Measurements from ENCODE around the gene SYNC.

Gene SYNC

DNA sequence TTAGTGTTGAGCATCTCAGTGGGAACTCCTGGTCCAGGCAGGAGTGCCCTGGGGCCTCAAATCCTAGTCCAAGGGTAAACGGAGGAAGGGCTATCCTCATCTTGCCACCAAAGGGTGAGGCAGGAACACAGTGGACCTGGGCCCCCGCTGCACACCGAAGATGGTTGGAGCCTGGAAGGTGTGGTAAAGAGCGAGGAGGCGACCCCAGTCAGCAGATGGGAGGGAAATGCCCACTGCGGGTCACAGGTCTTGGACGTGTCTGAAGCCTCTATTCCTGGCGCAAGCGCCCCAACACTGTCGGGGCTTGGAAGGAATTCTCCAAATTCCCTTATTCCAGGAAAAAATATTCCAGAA, 38.5 kb upstream of the SYNC start:
- Histone ChIP-seq H3K4me1 (no peaks in the 10 kb centered on the region), H3K4me3 (ENCODE audit: low read depth, low read length) (peak overlapping the region; percentile 51), H3K36me3 (no peaks in the 10 kb centered on the region), H3K9me3 (no peaks in the 10 kb centered on the region), H3K27me3 (no peaks in the 10 kb centered on the region)
- no peak for DNase-seq
- TF ChIP-seq, protein P1, sequence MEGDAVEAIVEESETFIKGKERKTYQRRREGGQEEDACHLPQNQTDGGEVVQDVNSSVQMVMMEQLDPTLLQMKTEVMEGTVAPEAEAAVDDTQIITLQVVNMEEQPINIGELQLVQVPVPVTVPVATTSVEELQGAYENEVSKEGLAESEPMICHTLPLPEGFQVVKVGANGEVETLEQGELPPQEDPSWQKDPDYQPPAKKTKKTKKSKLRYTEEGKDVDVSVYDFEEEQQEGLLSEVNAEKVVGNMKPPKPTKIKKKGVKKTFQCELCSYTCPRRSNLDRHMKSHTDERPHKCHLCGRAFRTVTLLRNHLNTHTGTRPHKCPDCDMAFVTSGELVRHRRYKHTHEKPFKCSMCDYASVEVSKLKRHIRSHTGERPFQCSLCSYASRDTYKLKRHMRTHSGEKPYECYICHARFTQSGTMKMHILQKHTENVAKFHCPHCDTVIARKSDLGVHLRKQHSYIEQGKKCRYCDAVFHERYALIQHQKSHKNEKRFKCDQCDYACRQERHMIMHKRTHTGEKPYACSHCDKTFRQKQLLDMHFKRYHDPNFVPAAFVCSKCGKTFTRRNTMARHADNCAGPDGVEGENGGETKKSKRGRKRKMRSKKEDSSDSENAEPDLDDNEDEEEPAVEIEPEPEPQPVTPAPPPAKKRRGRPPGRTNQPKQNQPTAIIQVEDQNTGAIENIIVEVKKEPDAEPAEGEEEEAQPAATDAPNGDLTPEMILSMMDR (IDR thresholded peaks at IDR 0.05; ENCODE audit: low read depth, low read length) = no peak

DNA sequence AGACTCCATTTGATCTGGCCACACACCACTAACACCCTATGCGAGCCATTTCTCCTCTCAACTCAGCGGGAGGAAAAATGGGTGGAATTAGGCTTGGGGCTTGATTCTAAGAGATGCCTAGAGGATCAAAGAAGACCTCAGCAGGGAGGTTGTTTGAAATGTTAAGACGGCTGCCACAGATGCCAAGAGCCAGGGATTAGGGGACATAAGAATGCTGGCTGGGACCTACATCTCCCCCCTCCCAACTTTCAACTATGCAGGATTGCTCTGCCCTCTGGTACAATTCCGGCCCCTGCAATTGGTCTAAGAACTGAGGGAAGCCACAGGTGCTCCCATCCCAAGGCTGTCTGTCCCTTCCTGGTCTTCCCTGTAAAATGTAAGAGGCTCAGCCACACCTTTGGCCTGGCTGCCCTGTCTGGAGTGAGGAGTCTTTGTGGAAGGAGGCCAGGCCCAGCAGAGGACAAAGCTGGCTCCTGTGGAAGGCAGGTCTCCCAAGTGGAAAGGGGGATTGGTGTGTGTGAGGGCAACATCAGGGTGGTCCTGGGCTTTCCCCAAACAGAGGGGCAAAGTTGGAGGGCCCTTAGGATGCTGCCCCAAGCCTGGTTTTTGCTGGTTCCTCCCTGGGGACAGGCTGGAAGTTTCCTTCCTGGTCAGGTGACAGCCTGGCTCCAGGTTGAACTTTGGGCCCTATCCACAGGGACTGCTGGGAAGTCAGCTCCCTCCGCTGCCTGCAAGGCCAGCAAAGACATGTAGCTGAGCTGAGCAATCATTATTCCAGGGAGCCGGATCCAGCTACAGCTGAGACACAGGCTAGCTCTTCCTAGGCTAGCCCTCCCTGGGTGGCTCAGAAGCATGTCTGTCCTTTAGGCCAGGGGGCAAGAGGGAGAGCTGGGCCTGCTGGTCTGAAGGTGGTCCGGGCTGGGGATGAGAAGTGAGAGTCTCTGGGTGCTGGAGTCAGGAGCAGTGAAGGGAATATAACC, 34.5 kb upstream of the SYNC start:
- Histone ChIP-seq H3K27me3 (no peaks in the 10 kb centered on the region), H3K9me3 (no peaks in the 10 kb centered on the region), H3K4me1 (no peaks in the 10 kb centered on the region), H3K36me3 (no peaks in the 10 kb centered on the region), H3K4me3 (ENCODE audit: low read depth, low read length) (no peak overlapping the region)
- TF ChIP-seq, protein P1 (IDR thresholded peaks at IDR 0.05; ENCODE audit: low read depth, low read length) = no peak
- no peak for DNase-seq

DNA sequence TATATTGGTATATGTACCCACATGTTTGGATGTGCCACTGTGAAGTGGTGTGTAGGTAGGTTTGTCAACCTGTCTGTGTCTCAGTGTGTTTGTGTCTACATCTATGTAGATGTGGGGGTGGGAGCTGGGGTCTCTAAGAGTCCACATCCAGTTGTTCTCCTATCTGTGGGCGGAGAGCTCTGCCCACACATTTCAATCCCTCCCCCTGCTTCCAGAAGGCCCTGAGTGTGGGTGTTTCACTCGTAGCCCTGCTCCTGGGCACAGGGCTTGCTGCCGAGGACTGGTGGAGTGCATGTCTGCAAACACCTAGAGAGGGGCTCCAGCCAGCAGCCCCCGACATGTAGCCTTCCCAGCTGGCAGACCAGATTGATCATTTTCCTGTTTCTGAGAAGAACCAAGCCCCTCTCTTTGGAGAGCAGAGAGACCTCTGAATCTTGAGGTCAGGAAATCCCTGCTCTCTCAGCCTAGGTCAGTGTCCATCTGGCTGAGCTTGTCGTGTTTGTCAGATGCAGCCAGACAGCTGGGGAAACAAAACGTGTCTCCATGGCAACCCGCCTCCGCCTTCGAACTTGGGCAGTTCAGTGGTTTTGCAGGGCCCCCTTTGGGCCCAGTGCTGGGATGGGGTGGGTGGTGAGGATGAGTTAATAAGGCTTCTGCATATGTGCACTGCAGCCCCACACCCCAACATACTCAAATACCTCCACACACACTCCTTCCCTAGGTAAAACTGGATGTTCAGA, 31.2 kb upstream of the SYNC start:
- TF ChIP-seq, protein P1 (IDR thresholded peaks at IDR 0.05; ENCODE audit: low read depth, low read length) = no peak
- H3K4me3 ChIP-seq (ENCODE audit: low read depth, low read length) = no peak overlapping the region
- DNase-seq = no peak
- H3K4me1 ChIP-seq = no peaks in the 10 kb centered on the region
- no peaks in the 10 kb centered on the region for H3K36me3 ChIP-seq
- no peaks in the 10 kb centered on the region for H3K9me3 ChIP-seq
- no peaks in the 10 kb centered on the region for H3K27me3 ChIP-seq

DNA sequence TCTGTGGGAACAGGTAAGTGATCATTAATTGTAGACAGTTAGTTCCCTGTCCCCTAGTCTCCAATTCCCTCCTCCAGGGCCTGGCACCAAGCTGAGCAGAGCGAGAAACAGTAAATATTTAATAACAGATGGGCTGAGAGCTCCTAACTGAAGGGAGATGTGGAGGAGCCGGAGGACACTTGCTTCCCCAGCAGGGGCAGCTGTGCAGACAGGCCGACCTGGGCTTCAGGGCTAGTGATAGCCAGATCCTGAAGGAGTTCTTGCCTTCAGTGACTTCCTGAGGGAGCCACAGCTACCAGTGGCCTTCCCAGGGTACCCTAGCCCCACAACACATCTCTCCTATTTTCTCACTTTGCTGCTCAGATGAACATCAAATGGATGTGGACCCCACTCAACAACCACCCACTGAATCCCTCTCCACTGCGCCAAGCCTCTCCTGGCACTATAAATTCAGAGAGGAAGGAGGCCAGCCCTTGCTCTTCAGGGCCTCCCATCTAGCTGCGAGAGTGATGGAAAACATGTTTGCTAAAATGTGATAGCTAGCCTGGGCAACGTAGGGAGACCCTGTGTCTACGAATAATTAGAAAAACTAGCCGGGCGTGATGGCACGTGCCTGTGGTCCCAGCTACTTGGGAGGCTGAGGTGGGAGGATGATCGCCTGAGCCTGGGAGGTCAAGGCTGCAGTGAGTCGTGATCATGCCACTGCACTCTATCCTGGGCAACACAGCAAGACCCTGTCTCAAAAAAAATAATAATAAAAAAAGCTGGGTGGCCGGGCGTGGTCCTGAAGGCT, 26.9 kb upstream of the SYNC start:
- no peak overlapping the region for H3K4me3 ChIP-seq (ENCODE audit: low read depth, low read length)
- H3K36me3 ChIP-seq = no peaks in the 10 kb centered on the region
- H3K27me3 ChIP-seq = no peaks in the 10 kb centered on the region
- no peaks in the 10 kb centered on the region for H3K9me3 ChIP-seq
- no peaks in the 10 kb centered on the region for H3K4me1 ChIP-seq
- TF ChIP-seq, protein P1 (IDR thresholded peaks at IDR 0.05; ENCODE audit: low read depth, low read length) = no peak
- DNase-seq = no peak

DNA sequence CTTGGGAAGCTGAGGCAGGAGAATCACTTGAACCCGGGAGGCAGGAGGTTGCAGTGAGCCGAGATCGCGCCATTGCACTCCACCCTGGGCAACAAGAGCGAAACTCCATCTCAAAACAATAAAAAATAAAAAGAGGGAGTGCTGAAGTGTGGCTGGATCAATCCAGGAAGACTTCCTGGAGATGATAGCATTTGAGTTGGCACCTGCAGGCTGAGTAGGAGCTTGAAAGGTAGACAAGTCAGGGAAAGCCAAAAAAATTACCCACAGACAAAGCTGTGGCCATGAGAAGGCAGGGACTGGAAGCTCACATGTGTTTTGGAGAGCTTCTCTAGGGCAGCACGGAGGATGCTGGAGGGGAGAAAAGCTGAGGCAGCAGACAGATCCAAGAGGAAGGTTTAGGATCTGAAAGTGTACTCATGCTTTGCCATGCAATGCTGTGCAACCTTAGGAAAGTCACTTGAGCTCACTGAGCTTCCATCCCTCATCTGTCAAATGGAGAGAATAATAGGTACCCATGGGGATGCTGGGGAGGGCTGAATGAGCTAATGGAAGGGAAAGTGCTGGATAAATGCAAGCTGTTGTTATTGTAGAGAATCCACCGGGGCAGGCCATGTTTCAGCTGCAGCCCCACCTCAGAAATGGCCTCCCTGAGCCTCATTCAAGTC, 26.0 kb upstream of the SYNC start:
- TF ChIP-seq, protein P1 (IDR thresholded peaks at IDR 0.05; ENCODE audit: low read depth, low read length) = no peak
- Histone ChIP-seq H3K4me3 (ENCODE audit: low read depth, low read length) (no peak overlapping the region), H3K9me3 (no peaks in the 10 kb centered on the region), H3K4me1 (no peaks in the 10 kb centered on the region), H3K27me3 (no peaks in the 10 kb centered on the region), H3K36me3 (no peaks in the 10 kb centered on the region)
- no peak for DNase-seq

Data from BE2C (cell line).